Stimulated activated CD4-positive, alpha-beta T cell treated with anti-CD3 and anti-CD28 coated beads, Interleukin-4, amount 100 ng/mL, for 1 hour (primary cell): ENCODE measurements around the gene MAPK8IP2.
"Not testable (repeated sequence)": the region's sequence is repeated elsewhere in the genome, so short reads cannot be mapped to it uniquely, and the experiment has no call there.

Source experiments
- DNase-seq: peaks from one replicate; pipeline ENCODE4 v3.0.0-alpha.2; 2020

MAPK8IP2 gene

GRCh38 chr22:50613291-50613981 lies 12.8 kb downstream of the MAPK8IP2 start:
- no peak for DNase-seq

GRCh38 chr22:50614296-50614695 lies 13.7 kb downstream of the MAPK8IP2 start:
- not testable (repeated sequence) for DNase-seq

- DNase-seq, result peak; percentile 81
Measured at GRCh38 chr22:50620593-50621355, 20.2 kb downstream of the MAPK8IP2 start.

GRCh38 chr22:50621356-50621880 lies 20.8 kb downstream of the MAPK8IP2 start:
- DNase-seq, result peak; percentile 24

GRCh38 chr22:50621948-50622722 lies 21.5 kb downstream of the MAPK8IP2 start:
- DNase-seq, result no peak

GRCh38 chr22:50622723-50623327 lies 22.2 kb downstream of the MAPK8IP2 start:
- no peak for DNase-seq

GRCh38 chr22:50624347-50625130 lies 23.9 kb downstream of the MAPK8IP2 start:
- no peak for DNase-seq

- DNase-seq, result no peak
Measured at GRCh38 chr22:50625131-50625567, 24.6 kb downstream of the MAPK8IP2 start.

GRCh38 chr22:50625568-50626313 lies 25.1 kb downstream of the MAPK8IP2 start:
- no peak for DNase-seq

GRCh38 chr22:50626314-50626849 lies 25.8 kb downstream of the MAPK8IP2 start:
- DNase-seq, result no peak

GRCh38 chr22:50626850-50627641 lies 26.5 kb downstream of the MAPK8IP2 start:
- DNase-seq, result no peak

GRCh38 chr22:50627642-50628542 lies 27.3 kb downstream of the MAPK8IP2 start, which contains the start of gene ARSA:
ARSA (minus strand) TSS chr22:50628152; CDS start chr22:50627779, 373 bp downstream.
- DNase-seq, result peak; percentile 73

GRCh38 chr22:50628543-50629134 lies 28.0 kb downstream of the MAPK8IP2 start:
- DNase-seq, result no peak

- no peak for DNase-seq
Measured at GRCh38 chr22:50630376-50630775, 29.8 kb downstream of the MAPK8IP2 start.

GRCh38 chr22:50633086-50633485 lies 32.5 kb downstream of the MAPK8IP2 start:
- no peak for DNase-seq

GRCh38 chr22:50633771-50634170 lies 33.2 kb downstream of the MAPK8IP2 start:
- no peak for DNase-seq

GRCh38 chr22:50635591-50635990 lies 35.0 kb downstream of the MAPK8IP2 start:
- no peak for DNase-seq

GRCh38 chr22:50640296-50640695 lies 39.7 kb downstream of the MAPK8IP2 start:
- not testable (repeated sequence) for DNase-seq
